ENCODE measurements around the gene JAGN1.
"Not testable (repeated sequence)": the region's sequence is repeated elsewhere in the genome, so short reads cannot be mapped to it uniquely, and the experiment has no call there.

The JAGN1 gene

DNA sequence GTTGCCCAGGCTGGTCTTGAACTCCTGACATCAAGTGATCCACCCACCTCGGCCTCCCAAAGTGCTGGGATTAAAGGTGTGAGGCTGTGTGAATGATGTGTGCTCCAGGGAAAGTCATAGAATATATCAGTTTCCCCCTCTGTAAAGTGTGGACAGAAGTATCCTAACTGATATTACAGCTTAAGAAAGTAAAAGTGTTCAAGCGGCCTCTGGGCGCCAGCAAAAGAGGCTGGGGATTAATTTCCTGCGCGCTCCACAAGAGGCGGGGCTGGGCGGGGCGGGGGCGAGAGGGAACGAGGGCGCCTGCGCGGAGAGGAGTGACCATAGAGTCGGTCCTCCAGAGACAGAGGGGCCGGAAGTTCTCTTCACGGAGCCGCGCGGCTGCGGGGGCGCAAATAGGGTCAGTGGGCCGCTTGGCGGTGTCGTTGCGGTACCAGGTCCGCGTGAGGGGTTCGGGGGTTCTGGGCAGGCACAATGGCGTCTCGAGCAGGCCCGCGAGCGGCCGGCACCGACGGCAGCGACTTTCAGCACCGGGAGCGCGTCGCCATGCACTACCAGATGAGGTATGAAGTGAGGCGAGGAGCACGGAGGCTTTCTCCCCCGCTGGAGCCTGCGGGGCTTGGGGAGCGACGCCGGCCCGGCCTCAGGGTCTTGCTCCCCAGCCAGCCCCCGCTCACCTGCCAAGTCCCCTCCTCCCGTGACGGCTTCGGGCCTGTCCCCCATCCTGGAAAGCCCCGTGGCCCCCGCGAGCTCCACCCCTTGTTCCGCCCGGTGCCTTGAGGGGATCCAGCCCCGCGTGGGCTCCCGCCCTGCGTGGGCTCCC, at the start of gene JAGN1:
Gene JAGN1 (plus strand): TSS at position 362 of the 823 bp plus-strand sequence. CDS start 113 bp downstream, at position 475.
- peaks cover 8 to 16% of the 10 kb centered on the region in 2 donors for H3K36me3 ChIP-seq (ENCODE audit: control insufficient read depth in 2 of 2, insufficient read depth in 2 of 2, low read length in 2 of 2)
- H3K27ac ChIP-seq (ENCODE audit: low read depth in 2 of 2, low read length in 2 of 2), result peak within 1 kb of the TSS; percentile 93 to 94
- peak within 1 kb of the TSS; percentile 93 to 98 for H3K4me3 ChIP-seq (ENCODE audit: low read length in 2 of 2)
- no peaks in the 10 kb centered on the region for H3K27me3 ChIP-seq (ENCODE audit: control insufficient read depth in 2 of 2, insufficient read depth in 2 of 2, low read length in 2 of 2)
- peak within 1 kb of the TSS; percentile 99 to 100 for H3K9ac ChIP-seq (ENCODE audit: low read depth in 1 of 2, low read length in 2 of 2)
- H3K4me1 ChIP-seq (ENCODE audit: control insufficient read depth in 2 of 2, insufficient read depth in 2 of 2, low read length in 2 of 2), result peaks cover 3 to 12% of the 10 kb centered on the region in 2 donors
- no peaks in the 10 kb centered on the region for H3K9me3 ChIP-seq (ENCODE audit: control insufficient read depth in 2 of 2, low read length in 2 of 2)

DNA sequence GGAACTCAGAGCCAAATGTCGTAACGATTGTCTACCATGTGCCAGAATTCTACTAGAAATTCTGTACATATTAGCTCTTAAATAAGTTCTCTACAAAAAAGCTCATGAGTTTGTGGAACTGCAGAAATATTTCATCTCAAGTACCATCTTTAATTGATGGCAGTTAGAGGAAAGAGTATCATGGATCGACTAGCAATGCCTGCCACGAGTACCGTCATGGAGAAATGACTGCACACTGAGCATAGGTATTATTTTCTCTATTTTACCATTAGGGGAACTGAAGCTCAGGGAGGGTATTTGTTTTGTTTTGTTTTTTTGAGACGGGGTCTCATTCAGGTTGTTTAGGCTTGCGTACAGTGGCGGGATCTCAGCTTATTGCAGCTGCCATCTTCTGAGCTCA, 49.4 kb upstream of the JAGN1 start:
- no peak overlapping the region for H3K9ac ChIP-seq (ENCODE audit: low read depth in 1 of 2, low read length in 2 of 2)
- peaks cover 7 to 9% of the 10 kb centered on the region in 2 donors for H3K4me1 ChIP-seq (ENCODE audit: control insufficient read depth in 2 of 2, insufficient read depth in 2 of 2, low read length in 2 of 2)
- no peak overlapping the region for H3K27ac ChIP-seq (ENCODE audit: low read depth in 2 of 2, low read length in 2 of 2)
- no peaks in the 10 kb centered on the region for H3K9me3 ChIP-seq (ENCODE audit: control insufficient read depth in 2 of 2, low read length in 2 of 2)
- peaks cover 19 to 37% of the 10 kb centered on the region in 2 donors for H3K36me3 ChIP-seq (ENCODE audit: control insufficient read depth in 2 of 2, insufficient read depth in 2 of 2, low read length in 2 of 2)
- no peak overlapping the region for H3K4me3 ChIP-seq (ENCODE audit: low read length in 2 of 2)
- H3K27me3 ChIP-seq (ENCODE audit: control insufficient read depth in 2 of 2, insufficient read depth in 2 of 2, low read length in 2 of 2), result no peaks in the 10 kb centered on the region

DNA sequence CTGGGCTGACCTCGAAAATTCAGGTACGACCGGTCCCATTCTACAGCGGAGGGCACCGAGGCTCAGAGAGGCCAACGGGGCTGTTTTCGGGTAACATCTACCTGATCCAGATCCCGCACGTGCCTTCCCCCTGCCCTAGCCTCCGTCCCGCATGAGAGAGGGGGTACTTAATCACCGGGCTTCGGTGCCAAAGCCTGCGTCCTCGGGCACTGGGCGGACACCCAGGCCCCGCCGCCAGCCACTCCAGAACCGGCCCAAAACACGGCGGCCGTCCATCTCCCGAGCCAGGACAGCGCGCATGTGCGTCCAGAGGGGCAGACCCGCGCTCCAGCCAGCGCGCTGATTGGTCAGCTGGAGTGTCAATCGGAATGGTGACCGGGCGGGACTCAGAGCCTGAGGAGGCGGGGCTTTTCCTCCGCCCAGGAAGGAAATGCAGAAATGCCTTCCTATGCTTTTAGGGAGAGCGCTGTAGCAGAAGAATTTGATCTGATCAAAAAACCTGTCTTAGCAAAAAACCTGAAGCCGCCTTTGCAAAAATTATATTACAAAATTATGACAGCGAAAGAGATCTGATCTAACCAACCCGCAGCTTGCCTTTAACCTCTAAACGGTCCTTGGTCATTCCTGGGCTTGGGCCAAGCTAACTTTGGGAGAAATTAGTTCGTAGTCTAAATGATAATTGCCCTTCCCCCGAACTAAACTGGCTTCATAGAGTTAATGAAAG, 46.5 kb upstream of the JAGN1 start, which contains the start of gene RPUSD3:
Gene RPUSD3 (minus strand): TSS at position 294 of the 724 bp plus-strand sequence. CDS start 18 bp downstream, at position 276.
- Histone ChIP-seq H3K4me3 (ENCODE audit: low read length in 2 of 2) (peak within 1 kb of the TSS; percentile 87 to 98), H3K4me1 (ENCODE audit: control insufficient read depth in 2 of 2, insufficient read depth in 2 of 2, low read length in 2 of 2) (peaks cover 7 to 9% of the 10 kb centered on the region in 2 donors), H3K36me3 (ENCODE audit: control insufficient read depth in 2 of 2, insufficient read depth in 2 of 2, low read length in 2 of 2) (peaks cover 12 to 25% of the 10 kb centered on the region in 2 donors), H3K9ac (ENCODE audit: low read depth in 1 of 2, low read length in 2 of 2) (peak within 1 kb of the TSS; percentile 69 to 75), H3K27me3 (ENCODE audit: control insufficient read depth in 2 of 2, insufficient read depth in 2 of 2, low read length in 2 of 2) (no peaks in the 10 kb centered on the region), H3K27ac (ENCODE audit: low read depth in 2 of 2, low read length in 2 of 2) (peak within 1 kb of the TSS; percentile 55 to 75), H3K9me3 (ENCODE audit: control insufficient read depth in 2 of 2, low read length in 2 of 2) (no peaks in the 10 kb centered on the region)

DNA sequence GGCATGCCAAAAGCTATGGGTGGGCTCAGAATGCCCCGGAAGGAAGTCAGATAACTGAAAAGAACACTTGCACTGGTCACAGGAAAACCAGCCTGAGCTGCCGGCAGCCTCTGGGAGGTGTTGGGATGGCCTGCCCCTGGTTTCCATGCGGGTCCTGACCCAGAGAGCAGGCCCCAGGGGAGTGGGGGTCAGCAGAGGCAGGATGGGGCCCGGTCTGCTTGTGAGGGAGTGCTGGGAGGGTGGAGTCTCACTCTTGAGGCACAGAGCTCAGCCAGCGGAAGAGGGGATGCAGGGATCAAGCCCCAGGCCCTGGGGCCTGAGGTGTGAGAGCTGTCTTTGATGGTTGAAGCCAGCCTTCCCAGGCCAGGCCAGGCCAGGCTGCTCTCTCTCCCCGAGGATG, 44.2 kb upstream of the JAGN1 start:
- no peak overlapping the region for H3K27ac ChIP-seq (ENCODE audit: low read depth in 2 of 2, low read length in 2 of 2)
- H3K9me3 ChIP-seq (ENCODE audit: control insufficient read depth in 2 of 2, low read length in 2 of 2), result no peaks in the 10 kb centered on the region
- H3K9ac ChIP-seq (ENCODE audit: low read depth in 1 of 2, low read length in 2 of 2), result no peak overlapping the region
- H3K4me1 ChIP-seq (ENCODE audit: control insufficient read depth in 2 of 2, insufficient read depth in 2 of 2, low read length in 2 of 2), result peaks cover 7 to 9% of the 10 kb centered on the region in 2 donors
- H3K27me3 ChIP-seq (ENCODE audit: control insufficient read depth in 2 of 2, insufficient read depth in 2 of 2, low read length in 2 of 2), result no peaks in the 10 kb centered on the region
- peaks cover 6 to 7% of the 10 kb centered on the region in 2 donors for H3K36me3 ChIP-seq (ENCODE audit: control insufficient read depth in 2 of 2, insufficient read depth in 2 of 2, low read length in 2 of 2)
- no peak overlapping the region for H3K4me3 ChIP-seq (ENCODE audit: low read length in 2 of 2)

DNA sequence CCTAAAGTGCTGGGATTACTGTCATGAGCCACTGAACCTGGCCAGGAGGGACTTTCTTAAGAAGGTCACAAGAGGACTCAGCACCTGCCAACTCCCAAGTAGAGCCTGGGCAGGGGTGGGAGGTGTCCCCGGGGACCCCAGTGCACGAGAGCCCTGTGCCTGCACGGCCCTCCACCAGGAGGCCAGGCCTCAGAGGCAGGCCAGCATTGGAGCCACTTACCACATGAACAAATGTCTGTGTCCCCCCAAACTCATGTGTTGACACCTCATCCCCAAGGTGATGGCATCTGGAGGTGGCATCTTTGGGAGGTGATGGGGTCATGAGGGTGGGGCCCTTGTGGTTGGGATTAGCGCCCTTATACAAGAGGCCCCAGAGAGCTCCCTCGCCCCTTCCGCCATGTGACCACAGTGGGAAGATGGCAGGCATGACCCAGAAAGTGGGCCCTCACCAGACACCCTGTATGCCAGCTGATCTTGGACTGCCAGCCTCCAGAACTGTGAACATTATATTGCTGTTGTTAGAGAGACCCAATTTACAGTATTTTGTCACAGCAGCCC, 43.4 kb upstream of the JAGN1 start:
- peaks cover 0 to 1% of the 10 kb centered on the region in 2 donors for H3K36me3 ChIP-seq (ENCODE audit: control insufficient read depth in 2 of 2, insufficient read depth in 2 of 2, low read length in 2 of 2)
- no peaks in the 10 kb centered on the region for H3K9me3 ChIP-seq (ENCODE audit: control insufficient read depth in 2 of 2, low read length in 2 of 2)
- H3K4me3 ChIP-seq (ENCODE audit: low read length in 2 of 2), result no peak overlapping the region
- H3K27ac ChIP-seq (ENCODE audit: low read depth in 2 of 2, low read length in 2 of 2), result no peak overlapping the region
- no peaks in the 10 kb centered on the region for H3K27me3 ChIP-seq (ENCODE audit: control insufficient read depth in 2 of 2, insufficient read depth in 2 of 2, low read length in 2 of 2)
- peaks cover 7 to 9% of the 10 kb centered on the region in 2 donors for H3K4me1 ChIP-seq (ENCODE audit: control insufficient read depth in 2 of 2, insufficient read depth in 2 of 2, low read length in 2 of 2)
- H3K9ac ChIP-seq (ENCODE audit: low read depth in 1 of 2, low read length in 2 of 2), result no peak overlapping the region

GRCh38 chr3:9847870-9848269, 42.5 kb upstream of the JAGN1 start:
- H3K9ac ChIP-seq (ENCODE audit: low read depth in 1 of 2, low read length in 2 of 2); H3K4me3 ChIP-seq (ENCODE audit: low read length in 2 of 2); H3K4me1 ChIP-seq (ENCODE audit: control insufficient read depth in 2 of 2, insufficient read depth in 2 of 2, low read length in 2 of 2); H3K27me3 ChIP-seq (ENCODE audit: control insufficient read depth in 2 of 2, insufficient read depth in 2 of 2, low read length in 2 of 2); H3K36me3 ChIP-seq (ENCODE audit: control insufficient read depth in 2 of 2, insufficient read depth in 2 of 2, low read length in 2 of 2); H3K27ac ChIP-seq (ENCODE audit: low read depth in 2 of 2, low read length in 2 of 2); H3K9me3 ChIP-seq (ENCODE audit: control insufficient read depth in 2 of 2, low read length in 2 of 2): not testable (repeated sequence)

GRCh38 chr3:9848860-9849259, 41.5 kb upstream of the JAGN1 start:
- not testable (repeated sequence) for H3K27me3 ChIP-seq (ENCODE audit: control insufficient read depth in 2 of 2, insufficient read depth in 2 of 2, low read length in 2 of 2); H3K9ac ChIP-seq (ENCODE audit: low read depth in 1 of 2, low read length in 2 of 2); H3K4me1 ChIP-seq (ENCODE audit: control insufficient read depth in 2 of 2, insufficient read depth in 2 of 2, low read length in 2 of 2); H3K27ac ChIP-seq (ENCODE audit: low read depth in 2 of 2, low read length in 2 of 2); H3K4me3 ChIP-seq (ENCODE audit: low read length in 2 of 2); H3K36me3 ChIP-seq (ENCODE audit: control insufficient read depth in 2 of 2, insufficient read depth in 2 of 2, low read length in 2 of 2); H3K9me3 ChIP-seq (ENCODE audit: control insufficient read depth in 2 of 2, low read length in 2 of 2)

- not testable (repeated sequence) for H3K4me3 ChIP-seq (ENCODE audit: low read length in 2 of 2); H3K36me3 ChIP-seq (ENCODE audit: control insufficient read depth in 2 of 2, insufficient read depth in 2 of 2, low read length in 2 of 2); H3K27ac ChIP-seq (ENCODE audit: low read depth in 2 of 2, low read length in 2 of 2); H3K27me3 ChIP-seq (ENCODE audit: control insufficient read depth in 2 of 2, insufficient read depth in 2 of 2, low read length in 2 of 2); H3K4me1 ChIP-seq (ENCODE audit: control insufficient read depth in 2 of 2, insufficient read depth in 2 of 2, low read length in 2 of 2); H3K9me3 ChIP-seq (ENCODE audit: control insufficient read depth in 2 of 2, low read length in 2 of 2); H3K9ac ChIP-seq (ENCODE audit: low read depth in 1 of 2, low read length in 2 of 2)
These were observed 39.0 kb upstream of the JAGN1 start for GRCh38 chr3:9851383-9851782.

GRCh38 chr3:9851926-9852325, 38.5 kb upstream of the JAGN1 start:
- H3K27me3 ChIP-seq (ENCODE audit: control insufficient read depth in 2 of 2, insufficient read depth in 2 of 2, low read length in 2 of 2); H3K9ac ChIP-seq (ENCODE audit: low read depth in 1 of 2, low read length in 2 of 2); H3K36me3 ChIP-seq (ENCODE audit: control insufficient read depth in 2 of 2, insufficient read depth in 2 of 2, low read length in 2 of 2); H3K4me1 ChIP-seq (ENCODE audit: control insufficient read depth in 2 of 2, insufficient read depth in 2 of 2, low read length in 2 of 2); H3K9me3 ChIP-seq (ENCODE audit: control insufficient read depth in 2 of 2, low read length in 2 of 2); H3K27ac ChIP-seq (ENCODE audit: low read depth in 2 of 2, low read length in 2 of 2); H3K4me3 ChIP-seq (ENCODE audit: low read length in 2 of 2): not testable (repeated sequence)

GRCh38 chr3:9852528-9852927, 37.9 kb upstream of the JAGN1 start:
- no peaks in the 10 kb centered on the region for H3K36me3 ChIP-seq (ENCODE audit: control insufficient read depth in 2 of 2, insufficient read depth in 2 of 2, low read length in 2 of 2)
- H3K27ac ChIP-seq (ENCODE audit: low read depth in 2 of 2, low read length in 2 of 2), result no peak overlapping the region
- no peaks in the 10 kb centered on the region for H3K27me3 ChIP-seq (ENCODE audit: control insufficient read depth in 2 of 2, insufficient read depth in 2 of 2, low read length in 2 of 2)
- H3K4me1 ChIP-seq (ENCODE audit: control insufficient read depth in 2 of 2, insufficient read depth in 2 of 2, low read length in 2 of 2), result no peaks in the 10 kb centered on the region
- H3K9ac ChIP-seq (ENCODE audit: low read depth in 1 of 2, low read length in 2 of 2), result no peak overlapping the region
- H3K9me3 ChIP-seq (ENCODE audit: control insufficient read depth in 2 of 2, low read length in 2 of 2), result no peaks in the 10 kb centered on the region
- no peak overlapping the region for H3K4me3 ChIP-seq (ENCODE audit: low read length in 2 of 2)
